Hematopoietic multipotent progenitor cell treated with erythropoietin and hydrocortisone succinate and interleukin-3 and kit ligand, for 17 days (in vitro differentiated cells): ENCODE data around the gene BTRC.
A peak's percentile ranks its signal among the peaks of the same experiment; 100 is the strongest.
"Not testable (repeated sequence)": the region's sequence is repeated elsewhere in the genome, so short reads cannot be mapped to it uniquely, and the experiment has no call there.

Experiments used
- DNase-seq: peaks from one replicate; pipeline ENCODE4 v3.0.0-alpha.2; 2015; ENCODE audit warnings: low spot score

BTRC gene

GRCh38 chr10:101588879-101589278, 234.9 kb downstream of the BTRC start:
- peak; percentile 81 for DNase-seq

- DNase-seq = not testable (repeated sequence)
Observed at GRCh38 chr10:101593331-101593730, 239.4 kb downstream of the BTRC start.

GRCh38 chr10:101595591-101596433, 241.8 kb downstream of the BTRC start:
- DNase-seq = no peak

GRCh38 chr10:101597091-101597900, 243.3 kb downstream of the BTRC start:
- no peak for DNase-seq

- DNase-seq = peak; percentile 66
Observed at GRCh38 chr10:101601541-101601940, 247.6 kb downstream of the BTRC start.

GRCh38 chr10:101602761-101603398, 248.9 kb downstream of the BTRC start:
- peak; percentile 93 for DNase-seq
